Upper lobe of left lung (tissue), 6 donors: ENCODE results near the gene GP5. TPM values are rescaled to one million over a fixed set of nuclear protein-coding genes. Genes with fewer than 3 reads are reported as not detected.

Source experiments
- ATAC-seq, 2 donors: fragments of 200-7000 bp; cut with Tn5 transposase; one replicate each; pipeline ENCODE4 v1.9.1; 2022; ENCODE audit warnings: mild to moderate bottlenecking in 2 of 2, moderate library complexity in 2 of 2; ENCODE audit not compliant: low FRiP score in 2 of 2
- DNase-seq, 2 donors: peaks; one replicate each; pipeline ENCODE4 v3.0.0-alpha.2; 2019 to 2020
- H3K27ac ChIP-seq, 4 donors: fragments of 200-600 bp; sonication (generic); one replicate each; pipeline ENCODE4 v1.5.1; 2016 to 2019
- H3K27me3 ChIP-seq, 4 donors: fragments of 200-600 bp; sonication (generic); one replicate each; pipeline ENCODE4 v1.5.1; 2017 to 2019
- H3K36me3 ChIP-seq, 4 donors: fragments of 200-600 bp; sonication (generic); one replicate each; pipeline ENCODE4 v1.5.1; 2016 to 2019
- H3K4me1 ChIP-seq, 4 donors: fragments of 200-600 bp; sonication (generic); one replicate each; pipeline ENCODE4 v1.5.1; 2018 to 2019
- H3K4me3 ChIP-seq, 4 donors: fragments of 200-600 bp; sonication (generic); one replicate each; pipeline ENCODE4 v1.5.1; 2017 to 2019; ENCODE audit warnings: mild to moderate bottlenecking in 2 of 4, moderate library complexity in 1 of 4
- H3K9me3 ChIP-seq, 4 donors: fragments of 200-600 bp; sonication (generic); one replicate each; pipeline ENCODE4 v1.5.1; 2018 to 2019
- EP300 ChIP-seq, 4 donors: sonication (generic); formaldehyde crosslinking; IDR thresholded peaks; one replicate each; pipeline ENCODE4 v1.5.1; 2017; ENCODE audit warnings: antibody characterized with exemption in 4 of 4, control low read depth in 2 of 4
- POLR2A ChIP-seq, 4 donors: fragments of 450-650 bp; IDR thresholded peaks; one replicate each; pipeline ENCODE4 v1.5.1; 2016 to 2017; ENCODE audit warnings: antibody characterized with exemption in 4 of 4, mild to moderate bottlenecking in 2 of 4
- POLR2AphosphoS5 ChIP-seq, 2 donors: sonication (generic); formaldehyde crosslinking; IDR thresholded peaks; one replicate each; pipeline ENCODE4 v1.5.1; 2017; ENCODE audit warnings: antibody characterized with exemption in 2 of 2
- WGBS, 2 donors: methylation state at CpG; one replicate each; pipeline ENCODE4 v1.1.5; 2017 to 2018; 5-methylcytosine and 5-hydroxymethylcytosine counted together
- total RNA-seq, 6 donors: library from RNA; depleted of rRNA in 4 of 6; stranded (reverse); fragments of >200 nt in 4 of 6; gene quantifications; one replicate each; pipeline versions ENCODE4 v1.1.0 to v1.2.1, GENCODE V29; 2016 to 2021
- TF ChIP-seq, protein P1 (sequence below), 6 experiments: fragments of 450-650 bp in 4 of 6; fragments of 200-600 bp in 2 of 6; sonication (generic) in 2 of 6; IDR thresholded peaks; one replicate each; pipeline ENCODE4 v1.5.1; 2016 to 2019; ENCODE audit warnings: antibody characterized with exemption in 6 of 6
- donor health status: DM: no; HTN: no; CAD: no; lungs with moderate emphysema.
- donor health status: DM: no; HTN: yes; CAD: no; lungs with severe emphysema.

The GP5 gene
- total RNA-seq, 6 donors from 2014 or later = 0.09 to 1.1 (median 0.20) TPM; not detected in 2

DNA sequence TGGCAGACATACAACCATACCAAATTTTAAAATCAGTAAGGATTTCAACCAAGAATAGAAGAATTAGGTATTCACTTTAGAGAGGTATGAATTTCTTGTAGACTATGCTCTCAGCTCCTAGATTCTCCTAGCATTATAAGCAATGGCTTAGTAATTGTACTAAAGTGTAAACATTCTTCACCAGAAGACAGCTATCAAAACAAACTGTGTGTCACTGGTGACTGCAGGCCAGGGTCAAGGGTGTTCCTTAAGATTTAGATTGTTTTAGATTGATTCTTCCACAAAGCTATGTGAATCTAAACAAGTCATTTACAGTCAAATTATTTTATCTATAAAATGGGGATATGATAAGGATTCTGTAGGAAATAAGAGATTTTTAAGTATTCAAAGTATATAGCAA is 23.1 kb upstream of the GP5 start:
- Histone ChIP-seq H3K27me3 (no peaks in the 10 kb centered on the region), H3K4me1 (no peaks in the 10 kb centered on the region), H3K36me3 (peaks cover 17 to 55% (median 22%) of the 10 kb centered on the region in 4 donors), H3K9me3 (no peaks in the 10 kb centered on the region), H3K27ac (no peak overlapping the region), H3K4me3 (no peak overlapping the region)
- ATAC-seq = no peak
- TF ChIP-seq POLR2AphosphoS5 (IDR thresholded peaks at IDR 0.05) (no peak), POLR2A (IDR thresholded peaks at IDR 0.05) (no peak), EP300 (IDR thresholded peaks at IDR 0.05) (no peak)
- TF ChIP-seq, protein P1, sequence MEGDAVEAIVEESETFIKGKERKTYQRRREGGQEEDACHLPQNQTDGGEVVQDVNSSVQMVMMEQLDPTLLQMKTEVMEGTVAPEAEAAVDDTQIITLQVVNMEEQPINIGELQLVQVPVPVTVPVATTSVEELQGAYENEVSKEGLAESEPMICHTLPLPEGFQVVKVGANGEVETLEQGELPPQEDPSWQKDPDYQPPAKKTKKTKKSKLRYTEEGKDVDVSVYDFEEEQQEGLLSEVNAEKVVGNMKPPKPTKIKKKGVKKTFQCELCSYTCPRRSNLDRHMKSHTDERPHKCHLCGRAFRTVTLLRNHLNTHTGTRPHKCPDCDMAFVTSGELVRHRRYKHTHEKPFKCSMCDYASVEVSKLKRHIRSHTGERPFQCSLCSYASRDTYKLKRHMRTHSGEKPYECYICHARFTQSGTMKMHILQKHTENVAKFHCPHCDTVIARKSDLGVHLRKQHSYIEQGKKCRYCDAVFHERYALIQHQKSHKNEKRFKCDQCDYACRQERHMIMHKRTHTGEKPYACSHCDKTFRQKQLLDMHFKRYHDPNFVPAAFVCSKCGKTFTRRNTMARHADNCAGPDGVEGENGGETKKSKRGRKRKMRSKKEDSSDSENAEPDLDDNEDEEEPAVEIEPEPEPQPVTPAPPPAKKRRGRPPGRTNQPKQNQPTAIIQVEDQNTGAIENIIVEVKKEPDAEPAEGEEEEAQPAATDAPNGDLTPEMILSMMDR (IDR thresholded peaks at IDR 0.05) = no peak
- DNase-seq = no peak

DNA sequence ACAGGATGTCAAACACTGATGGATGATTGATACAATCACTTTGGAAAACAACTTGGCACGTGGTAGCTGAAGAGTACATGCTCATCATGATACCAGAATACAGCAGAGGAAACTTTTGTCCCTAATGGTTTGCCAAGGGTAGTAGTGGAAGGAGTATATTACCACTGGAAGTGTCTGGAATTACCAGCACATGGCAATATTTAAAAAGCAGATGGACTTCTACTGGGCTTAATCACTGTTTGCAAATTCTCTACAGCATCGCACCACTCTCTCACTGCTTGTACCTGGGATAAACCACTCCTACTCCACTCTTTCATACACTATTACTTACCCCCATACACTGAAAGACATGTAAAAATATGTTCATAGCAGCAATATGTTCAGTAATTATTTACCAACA is 19.6 kb upstream of the GP5 start:
- no peak for DNase-seq
- no peak for ATAC-seq
- Histone ChIP-seq H3K4me1 (no peaks in the 10 kb centered on the region), H3K9me3 (no peaks in the 10 kb centered on the region), H3K4me3 (no peak overlapping the region), H3K27ac (no peak overlapping the region), H3K36me3 (peaks cover 0 to 29% (median 6%) of the 10 kb centered on the region in 4 donors), H3K27me3 (no peaks in the 10 kb centered on the region)
- WGBS, 2 donors = 81 to 93% methylated on average over 2 of the region's 2 CpGs
- no peak for TF ChIP-seq POLR2AphosphoS5 (IDR thresholded peaks at IDR 0.05)
- no peak for TF ChIP-seq EP300 (IDR thresholded peaks at IDR 0.05)
- TF ChIP-seq POLR2A (IDR thresholded peaks at IDR 0.05) = no peak
- TF ChIP-seq, protein P1 (IDR thresholded peaks at IDR 0.05) = no peak

DNA sequence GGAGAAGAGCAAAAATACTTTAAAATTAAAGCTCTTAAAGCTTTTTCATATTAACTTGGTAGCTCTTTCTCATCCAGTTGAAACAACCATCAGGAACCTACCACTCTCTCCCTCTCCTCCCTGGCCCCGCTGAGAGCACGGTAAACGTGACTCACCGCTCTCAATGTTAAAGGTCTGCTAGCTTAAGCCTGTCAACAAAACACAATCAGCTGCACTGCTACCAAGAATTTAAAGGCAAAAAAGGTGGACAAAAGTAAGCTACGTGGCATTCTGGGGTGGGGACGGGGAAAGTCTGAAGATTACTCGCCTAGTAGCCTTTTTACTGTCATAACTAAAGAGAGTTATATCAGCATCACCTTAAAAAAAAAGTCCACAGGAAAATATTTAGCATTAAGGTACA is 8.4 kb upstream of the GP5 start:
- Histone ChIP-seq H3K4me1 (peaks cover 0 to 5% (median 0%) of the 10 kb centered on the region in 4 donors), H3K27me3 (no peaks in the 10 kb centered on the region), H3K9me3 (no peaks in the 10 kb centered on the region), H3K36me3 (peaks cover under 1 to 33% (median 5%) of the 10 kb centered on the region in 4 donors), H3K4me3 (no peak overlapping the region), H3K27ac (no peak overlapping the region)
- WGBS, 2 donors = 82 to 86% methylated on average over 7 of the region's 7 CpGs
- TF ChIP-seq, protein P1 (IDR thresholded peaks at IDR 0.05) = no peak
- TF ChIP-seq EP300 (IDR thresholded peaks at IDR 0.05) = no peak
- ATAC-seq (no peak), DNase-seq (no peak)

DNA sequence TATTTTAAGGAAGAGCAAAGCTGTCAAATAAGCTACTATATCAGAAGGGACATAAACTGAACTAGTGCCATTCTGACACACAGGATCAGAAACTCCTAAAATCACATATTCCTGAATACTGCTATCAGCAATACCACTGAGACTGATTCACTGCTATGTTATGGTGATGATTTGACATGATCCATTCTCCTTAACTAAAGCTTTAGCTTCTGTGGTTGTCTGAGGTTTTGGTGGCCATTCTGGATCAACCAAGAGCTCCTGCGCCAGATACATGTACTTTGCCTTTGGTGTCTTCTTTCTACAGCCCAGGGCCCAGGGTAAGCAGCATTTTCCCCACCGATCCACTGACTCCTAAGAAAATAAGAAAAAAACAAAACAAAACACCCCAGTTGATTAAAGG is 6.7 kb upstream of the GP5 start:
- no peaks in the 10 kb centered on the region for H3K9me3 ChIP-seq
- H3K36me3 ChIP-seq = peaks cover 0 to 24% (median 3%) of the 10 kb centered on the region in 4 donors
- WGBS, 2 donors = 98 to 100% methylated on average over 2 of the region's 2 CpGs
- DNase-seq = no peak
- H3K4me3 ChIP-seq = no peak overlapping the region
- peaks cover 0 to 5% (median 0%) of the 10 kb centered on the region in 4 donors for H3K4me1 ChIP-seq
- no peaks in the 10 kb centered on the region for H3K27me3 ChIP-seq
- TF ChIP-seq EP300 (IDR thresholded peaks at IDR 0.05) = no peak
- TF ChIP-seq POLR2AphosphoS5 (IDR thresholded peaks at IDR 0.05) = no peak
- TF ChIP-seq POLR2A (IDR thresholded peaks at IDR 0.05) = no peak
- TF ChIP-seq, protein P1 (IDR thresholded peaks at IDR 0.05) = no peak
- no peak for ATAC-seq
- H3K27ac ChIP-seq = no peak overlapping the region

DNA sequence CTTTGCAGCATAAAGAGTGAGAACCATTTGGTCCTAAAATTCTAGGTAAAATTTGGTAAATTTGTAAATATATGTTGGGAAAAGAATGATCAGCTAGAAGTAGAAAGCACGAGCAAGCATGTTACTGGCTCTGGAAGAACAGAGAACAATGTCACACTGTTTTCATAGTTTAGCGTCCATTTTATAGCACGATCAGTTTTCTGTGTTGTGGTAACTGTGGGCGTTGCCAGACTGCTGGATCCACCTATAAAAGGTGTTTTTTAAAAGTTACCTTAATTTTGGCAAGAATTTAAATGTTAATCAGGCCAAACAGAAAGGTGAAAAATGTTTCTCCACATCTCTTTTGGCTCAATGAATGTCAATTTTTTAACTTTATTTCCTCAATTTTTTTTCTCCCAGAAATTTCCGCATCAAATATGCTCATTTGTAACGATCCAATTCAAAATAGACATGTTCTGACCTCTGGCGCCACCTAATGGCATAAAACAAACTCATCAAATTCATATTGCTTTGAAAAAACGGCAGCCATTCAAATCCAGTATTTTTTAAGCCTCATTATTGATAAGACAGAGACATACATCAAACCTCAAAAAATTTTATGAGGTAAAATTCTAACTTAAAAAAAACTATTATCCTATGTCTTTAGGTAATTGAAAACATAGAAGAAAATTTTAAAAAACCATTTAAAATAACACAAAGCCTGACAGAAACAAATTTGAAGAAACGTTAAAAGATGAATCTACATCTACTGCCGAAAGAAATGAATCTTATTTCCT is 5.5 kb upstream of the GP5 start:
- no peaks in the 10 kb centered on the region for H3K9me3 ChIP-seq
- 45 to 48% methylated on average over 10 of the region's 10 CpGs for WGBS, 2 donors
- DNase-seq (no peak), ATAC-seq (peak in 1 of 2 donors; percentile 58)
- H3K36me3 ChIP-seq = peaks cover 0 to 24% (median 3%) of the 10 kb centered on the region in 4 donors
- no peak overlapping the region for H3K27ac ChIP-seq
- TF ChIP-seq, protein P1 (IDR thresholded peaks at IDR 0.05) = peak; percentile 17 to 59 (median 52)
- TF ChIP-seq POLR2AphosphoS5 (IDR thresholded peaks at IDR 0.05) (no peak), POLR2A (IDR thresholded peaks at IDR 0.05) (no peak), EP300 (IDR thresholded peaks at IDR 0.05) (no peak)
- H3K4me3 ChIP-seq = no peak overlapping the region
- H3K27me3 ChIP-seq = no peaks in the 10 kb centered on the region
- peaks cover 0 to 5% (median 0%) of the 10 kb centered on the region in 4 donors for H3K4me1 ChIP-seq
